HL-60 (cell line): ENCODE measurements around the gene MTG2.

Source experiments
- POLR2AphosphoS5 ChIP-seq: IDR thresholded peaks from 2 replicates; pipeline ENCODE4 v1.6.1; 2012; ENCODE audit warnings: low read depth
- TF ChIP-seq, protein P1 (sequence below): IDR thresholded peaks from one replicate; pipeline ENCODE4 v1.5.1; 2011; ENCODE audit warnings: low read length, control low read depth, inconsistent platforms; ENCODE audit not compliant: insufficient read depth
- TF ChIP-seq, protein P2 (sequence below): IDR thresholded peaks from 2 replicates; pipeline ENCODE4 v1.6.1; 2012; ENCODE audit warnings: low read depth; ENCODE audit not compliant: insufficient replicate concordance

DNA sequence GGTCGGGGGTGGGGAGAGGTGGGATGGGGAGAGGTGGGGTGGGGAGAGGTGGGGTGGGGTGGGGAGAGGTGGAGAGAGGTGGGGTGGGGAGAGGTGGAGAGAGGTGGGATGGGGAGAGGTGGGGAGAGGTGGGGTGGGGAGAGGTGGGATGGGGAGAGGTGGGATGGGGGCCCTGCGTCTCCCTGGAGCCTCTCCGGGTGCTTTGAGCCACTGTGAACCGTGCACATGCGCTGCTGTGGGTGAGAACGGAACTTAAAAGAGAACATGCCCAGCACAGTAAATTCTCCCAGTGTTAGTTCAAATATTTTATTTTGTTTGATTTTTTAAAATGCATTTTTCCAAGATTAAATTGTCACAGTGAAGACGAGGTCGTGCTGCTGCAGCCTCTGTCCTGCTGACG lies 22.6 kb upstream of the MTG2 start:
- TF ChIP-seq, protein P1, sequence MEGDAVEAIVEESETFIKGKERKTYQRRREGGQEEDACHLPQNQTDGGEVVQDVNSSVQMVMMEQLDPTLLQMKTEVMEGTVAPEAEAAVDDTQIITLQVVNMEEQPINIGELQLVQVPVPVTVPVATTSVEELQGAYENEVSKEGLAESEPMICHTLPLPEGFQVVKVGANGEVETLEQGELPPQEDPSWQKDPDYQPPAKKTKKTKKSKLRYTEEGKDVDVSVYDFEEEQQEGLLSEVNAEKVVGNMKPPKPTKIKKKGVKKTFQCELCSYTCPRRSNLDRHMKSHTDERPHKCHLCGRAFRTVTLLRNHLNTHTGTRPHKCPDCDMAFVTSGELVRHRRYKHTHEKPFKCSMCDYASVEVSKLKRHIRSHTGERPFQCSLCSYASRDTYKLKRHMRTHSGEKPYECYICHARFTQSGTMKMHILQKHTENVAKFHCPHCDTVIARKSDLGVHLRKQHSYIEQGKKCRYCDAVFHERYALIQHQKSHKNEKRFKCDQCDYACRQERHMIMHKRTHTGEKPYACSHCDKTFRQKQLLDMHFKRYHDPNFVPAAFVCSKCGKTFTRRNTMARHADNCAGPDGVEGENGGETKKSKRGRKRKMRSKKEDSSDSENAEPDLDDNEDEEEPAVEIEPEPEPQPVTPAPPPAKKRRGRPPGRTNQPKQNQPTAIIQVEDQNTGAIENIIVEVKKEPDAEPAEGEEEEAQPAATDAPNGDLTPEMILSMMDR, result no peak
- TF ChIP-seq, protein P2, sequence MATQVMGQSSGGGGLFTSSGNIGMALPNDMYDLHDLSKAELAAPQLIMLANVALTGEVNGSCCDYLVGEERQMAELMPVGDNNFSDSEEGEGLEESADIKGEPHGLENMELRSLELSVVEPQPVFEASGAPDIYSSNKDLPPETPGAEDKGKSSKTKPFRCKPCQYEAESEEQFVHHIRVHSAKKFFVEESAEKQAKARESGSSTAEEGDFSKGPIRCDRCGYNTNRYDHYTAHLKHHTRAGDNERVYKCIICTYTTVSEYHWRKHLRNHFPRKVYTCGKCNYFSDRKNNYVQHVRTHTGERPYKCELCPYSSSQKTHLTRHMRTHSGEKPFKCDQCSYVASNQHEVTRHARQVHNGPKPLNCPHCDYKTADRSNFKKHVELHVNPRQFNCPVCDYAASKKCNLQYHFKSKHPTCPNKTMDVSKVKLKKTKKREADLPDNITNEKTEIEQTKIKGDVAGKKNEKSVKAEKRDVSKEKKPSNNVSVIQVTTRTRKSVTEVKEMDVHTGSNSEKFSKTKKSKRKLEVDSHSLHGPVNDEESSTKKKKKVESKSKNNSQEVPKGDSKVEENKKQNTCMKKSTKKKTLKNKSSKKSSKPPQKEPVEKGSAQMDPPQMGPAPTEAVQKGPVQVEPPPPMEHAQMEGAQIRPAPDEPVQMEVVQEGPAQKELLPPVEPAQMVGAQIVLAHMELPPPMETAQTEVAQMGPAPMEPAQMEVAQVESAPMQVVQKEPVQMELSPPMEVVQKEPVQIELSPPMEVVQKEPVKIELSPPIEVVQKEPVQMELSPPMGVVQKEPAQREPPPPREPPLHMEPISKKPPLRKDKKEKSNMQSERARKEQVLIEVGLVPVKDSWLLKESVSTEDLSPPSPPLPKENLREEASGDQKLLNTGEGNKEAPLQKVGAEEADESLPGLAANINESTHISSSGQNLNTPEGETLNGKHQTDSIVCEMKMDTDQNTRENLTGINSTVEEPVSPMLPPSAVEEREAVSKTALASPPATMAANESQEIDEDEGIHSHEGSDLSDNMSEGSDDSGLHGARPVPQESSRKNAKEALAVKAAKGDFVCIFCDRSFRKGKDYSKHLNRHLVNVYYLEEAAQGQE, result no peak
- TF ChIP-seq POLR2AphosphoS5, result no peak
